GM23338 (cell line): ENCODE data around the gene UMODL1.

Source experiments
- EZH2 ChIP-seq: fragments of 200-600 bp; sonication (generic); IDR thresholded peaks from one replicate; pipeline ENCODE4 v1.8.0; 2017; ENCODE audit warnings: antibody characterized with exemption, mild to moderate bottlenecking, low read depth; ENCODE audit not compliant: unreplicated experiment
- EZH2phosphoT487 ChIP-seq: fragments of 200-600 bp; sonication (generic); IDR thresholded peaks from one replicate; pipeline ENCODE4 v1.8.1; 2018; ENCODE audit warnings: antibody characterized with exemption; ENCODE audit not compliant: unreplicated experiment
- JUNB ChIP-seq: IDR thresholded peaks from one replicate; pipeline ENCODE4 v1.6.1; 2016; ENCODE audit warnings: antibody characterized with exemption; ENCODE audit not compliant: unreplicated experiment
- POLR2AphosphoS5 ChIP-seq: IDR thresholded peaks from 2 replicates; pipeline ENCODE4 v1.6.1; 2016; ENCODE audit warnings: antibody characterized with exemption, low read depth
- ZNF114 ChIP-seq: fragments of 250-450 bp; sonication (Bioruptor Pico); IDR thresholded peaks from 2 replicates; pipeline ENCODE4 v1.5.0; 2020; ENCODE audit warnings: mild to moderate bottlenecking, moderate library complexity
- ZNF331 ChIP-seq: fragments of 250-450 bp; sonication (Bioruptor Pico); IDR thresholded peaks from 2 replicates; pipeline ENCODE4 v1.5.0; 2020; ENCODE audit warnings: low read depth, mild to moderate bottlenecking, moderate library complexity
- TF ChIP-seq, protein P1 (sequence below), 2 experiments: fragments of 200-600 bp in 1 of 2; sonication (generic) in 1 of 2; conservative IDR thresholded peaks; 2 replicates each; pipeline versions ENCODE4 v1.5.1 to v1.6.1; 2016 to 2017; ENCODE audit warnings: antibody characterized with exemption in 2 of 2, low read depth in 2 of 2, mild to moderate bottlenecking in 2 of 2, moderate library complexity in 1 of 2
- TF ChIP-seq, protein P2 (sequence below): IDR thresholded peaks from one replicate; pipeline ENCODE4 v1.6.1; 2018; ENCODE audit warnings: antibody characterized with exemption; ENCODE audit not compliant: unreplicated experiment
- TF ChIP-seq, protein P3 (sequence below): IDR thresholded peaks from 2 replicates; pipeline ENCODE4 v1.6.1; 2016; ENCODE audit warnings: antibody characterized with exemption
- TF ChIP-seq, protein P4 (sequence below): fragments of 250-450 bp; sonication (Bioruptor Pico); IDR thresholded peaks from 2 replicates; pipeline ENCODE4 v1.5.0; 2020; ENCODE audit warnings: mild to moderate bottlenecking, moderate library complexity

DNA sequence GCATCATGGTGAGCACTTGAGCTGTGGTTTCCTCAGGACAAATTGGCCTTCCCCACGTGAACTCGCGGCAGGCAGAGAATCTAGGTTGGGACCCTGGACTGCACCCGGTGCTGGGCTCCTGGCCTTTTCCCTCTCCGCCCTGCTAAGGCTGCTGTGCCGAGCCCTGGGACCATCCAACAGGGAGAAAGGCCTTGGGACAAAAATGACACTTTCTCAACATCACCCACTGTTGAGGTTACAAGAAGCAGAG, 9.2 kb upstream of the UMODL1 start:
- no peak for TF ChIP-seq EZH2
- TF ChIP-seq, protein P1, sequence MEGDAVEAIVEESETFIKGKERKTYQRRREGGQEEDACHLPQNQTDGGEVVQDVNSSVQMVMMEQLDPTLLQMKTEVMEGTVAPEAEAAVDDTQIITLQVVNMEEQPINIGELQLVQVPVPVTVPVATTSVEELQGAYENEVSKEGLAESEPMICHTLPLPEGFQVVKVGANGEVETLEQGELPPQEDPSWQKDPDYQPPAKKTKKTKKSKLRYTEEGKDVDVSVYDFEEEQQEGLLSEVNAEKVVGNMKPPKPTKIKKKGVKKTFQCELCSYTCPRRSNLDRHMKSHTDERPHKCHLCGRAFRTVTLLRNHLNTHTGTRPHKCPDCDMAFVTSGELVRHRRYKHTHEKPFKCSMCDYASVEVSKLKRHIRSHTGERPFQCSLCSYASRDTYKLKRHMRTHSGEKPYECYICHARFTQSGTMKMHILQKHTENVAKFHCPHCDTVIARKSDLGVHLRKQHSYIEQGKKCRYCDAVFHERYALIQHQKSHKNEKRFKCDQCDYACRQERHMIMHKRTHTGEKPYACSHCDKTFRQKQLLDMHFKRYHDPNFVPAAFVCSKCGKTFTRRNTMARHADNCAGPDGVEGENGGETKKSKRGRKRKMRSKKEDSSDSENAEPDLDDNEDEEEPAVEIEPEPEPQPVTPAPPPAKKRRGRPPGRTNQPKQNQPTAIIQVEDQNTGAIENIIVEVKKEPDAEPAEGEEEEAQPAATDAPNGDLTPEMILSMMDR (conservative IDR thresholded peaks at IDR 0.05; ENCODE audit: low read depth in 2 of 2), result no peak
- TF ChIP-seq, protein P2, sequence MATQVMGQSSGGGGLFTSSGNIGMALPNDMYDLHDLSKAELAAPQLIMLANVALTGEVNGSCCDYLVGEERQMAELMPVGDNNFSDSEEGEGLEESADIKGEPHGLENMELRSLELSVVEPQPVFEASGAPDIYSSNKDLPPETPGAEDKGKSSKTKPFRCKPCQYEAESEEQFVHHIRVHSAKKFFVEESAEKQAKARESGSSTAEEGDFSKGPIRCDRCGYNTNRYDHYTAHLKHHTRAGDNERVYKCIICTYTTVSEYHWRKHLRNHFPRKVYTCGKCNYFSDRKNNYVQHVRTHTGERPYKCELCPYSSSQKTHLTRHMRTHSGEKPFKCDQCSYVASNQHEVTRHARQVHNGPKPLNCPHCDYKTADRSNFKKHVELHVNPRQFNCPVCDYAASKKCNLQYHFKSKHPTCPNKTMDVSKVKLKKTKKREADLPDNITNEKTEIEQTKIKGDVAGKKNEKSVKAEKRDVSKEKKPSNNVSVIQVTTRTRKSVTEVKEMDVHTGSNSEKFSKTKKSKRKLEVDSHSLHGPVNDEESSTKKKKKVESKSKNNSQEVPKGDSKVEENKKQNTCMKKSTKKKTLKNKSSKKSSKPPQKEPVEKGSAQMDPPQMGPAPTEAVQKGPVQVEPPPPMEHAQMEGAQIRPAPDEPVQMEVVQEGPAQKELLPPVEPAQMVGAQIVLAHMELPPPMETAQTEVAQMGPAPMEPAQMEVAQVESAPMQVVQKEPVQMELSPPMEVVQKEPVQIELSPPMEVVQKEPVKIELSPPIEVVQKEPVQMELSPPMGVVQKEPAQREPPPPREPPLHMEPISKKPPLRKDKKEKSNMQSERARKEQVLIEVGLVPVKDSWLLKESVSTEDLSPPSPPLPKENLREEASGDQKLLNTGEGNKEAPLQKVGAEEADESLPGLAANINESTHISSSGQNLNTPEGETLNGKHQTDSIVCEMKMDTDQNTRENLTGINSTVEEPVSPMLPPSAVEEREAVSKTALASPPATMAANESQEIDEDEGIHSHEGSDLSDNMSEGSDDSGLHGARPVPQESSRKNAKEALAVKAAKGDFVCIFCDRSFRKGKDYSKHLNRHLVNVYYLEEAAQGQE, result no peak
- no peak for TF ChIP-seq JUNB
- TF ChIP-seq POLR2AphosphoS5, result no peak
- no peak for TF ChIP-seq EZH2phosphoT487
- TF ChIP-seq ZNF114 (CRISPR knock-in tag), result no peak
- no peak for TF ChIP-seq ZNF331 (CRISPR knock-in tag)
- TF ChIP-seq, protein P3, sequence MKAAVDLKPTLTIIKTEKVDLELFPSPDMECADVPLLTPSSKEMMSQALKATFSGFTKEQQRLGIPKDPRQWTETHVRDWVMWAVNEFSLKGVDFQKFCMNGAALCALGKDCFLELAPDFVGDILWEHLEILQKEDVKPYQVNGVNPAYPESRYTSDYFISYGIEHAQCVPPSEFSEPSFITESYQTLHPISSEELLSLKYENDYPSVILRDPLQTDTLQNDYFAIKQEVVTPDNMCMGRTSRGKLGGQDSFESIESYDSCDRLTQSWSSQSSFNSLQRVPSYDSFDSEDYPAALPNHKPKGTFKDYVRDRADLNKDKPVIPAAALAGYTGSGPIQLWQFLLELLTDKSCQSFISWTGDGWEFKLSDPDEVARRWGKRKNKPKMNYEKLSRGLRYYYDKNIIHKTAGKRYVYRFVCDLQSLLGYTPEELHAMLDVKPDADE, result no peak
- TF ChIP-seq, protein P4, sequence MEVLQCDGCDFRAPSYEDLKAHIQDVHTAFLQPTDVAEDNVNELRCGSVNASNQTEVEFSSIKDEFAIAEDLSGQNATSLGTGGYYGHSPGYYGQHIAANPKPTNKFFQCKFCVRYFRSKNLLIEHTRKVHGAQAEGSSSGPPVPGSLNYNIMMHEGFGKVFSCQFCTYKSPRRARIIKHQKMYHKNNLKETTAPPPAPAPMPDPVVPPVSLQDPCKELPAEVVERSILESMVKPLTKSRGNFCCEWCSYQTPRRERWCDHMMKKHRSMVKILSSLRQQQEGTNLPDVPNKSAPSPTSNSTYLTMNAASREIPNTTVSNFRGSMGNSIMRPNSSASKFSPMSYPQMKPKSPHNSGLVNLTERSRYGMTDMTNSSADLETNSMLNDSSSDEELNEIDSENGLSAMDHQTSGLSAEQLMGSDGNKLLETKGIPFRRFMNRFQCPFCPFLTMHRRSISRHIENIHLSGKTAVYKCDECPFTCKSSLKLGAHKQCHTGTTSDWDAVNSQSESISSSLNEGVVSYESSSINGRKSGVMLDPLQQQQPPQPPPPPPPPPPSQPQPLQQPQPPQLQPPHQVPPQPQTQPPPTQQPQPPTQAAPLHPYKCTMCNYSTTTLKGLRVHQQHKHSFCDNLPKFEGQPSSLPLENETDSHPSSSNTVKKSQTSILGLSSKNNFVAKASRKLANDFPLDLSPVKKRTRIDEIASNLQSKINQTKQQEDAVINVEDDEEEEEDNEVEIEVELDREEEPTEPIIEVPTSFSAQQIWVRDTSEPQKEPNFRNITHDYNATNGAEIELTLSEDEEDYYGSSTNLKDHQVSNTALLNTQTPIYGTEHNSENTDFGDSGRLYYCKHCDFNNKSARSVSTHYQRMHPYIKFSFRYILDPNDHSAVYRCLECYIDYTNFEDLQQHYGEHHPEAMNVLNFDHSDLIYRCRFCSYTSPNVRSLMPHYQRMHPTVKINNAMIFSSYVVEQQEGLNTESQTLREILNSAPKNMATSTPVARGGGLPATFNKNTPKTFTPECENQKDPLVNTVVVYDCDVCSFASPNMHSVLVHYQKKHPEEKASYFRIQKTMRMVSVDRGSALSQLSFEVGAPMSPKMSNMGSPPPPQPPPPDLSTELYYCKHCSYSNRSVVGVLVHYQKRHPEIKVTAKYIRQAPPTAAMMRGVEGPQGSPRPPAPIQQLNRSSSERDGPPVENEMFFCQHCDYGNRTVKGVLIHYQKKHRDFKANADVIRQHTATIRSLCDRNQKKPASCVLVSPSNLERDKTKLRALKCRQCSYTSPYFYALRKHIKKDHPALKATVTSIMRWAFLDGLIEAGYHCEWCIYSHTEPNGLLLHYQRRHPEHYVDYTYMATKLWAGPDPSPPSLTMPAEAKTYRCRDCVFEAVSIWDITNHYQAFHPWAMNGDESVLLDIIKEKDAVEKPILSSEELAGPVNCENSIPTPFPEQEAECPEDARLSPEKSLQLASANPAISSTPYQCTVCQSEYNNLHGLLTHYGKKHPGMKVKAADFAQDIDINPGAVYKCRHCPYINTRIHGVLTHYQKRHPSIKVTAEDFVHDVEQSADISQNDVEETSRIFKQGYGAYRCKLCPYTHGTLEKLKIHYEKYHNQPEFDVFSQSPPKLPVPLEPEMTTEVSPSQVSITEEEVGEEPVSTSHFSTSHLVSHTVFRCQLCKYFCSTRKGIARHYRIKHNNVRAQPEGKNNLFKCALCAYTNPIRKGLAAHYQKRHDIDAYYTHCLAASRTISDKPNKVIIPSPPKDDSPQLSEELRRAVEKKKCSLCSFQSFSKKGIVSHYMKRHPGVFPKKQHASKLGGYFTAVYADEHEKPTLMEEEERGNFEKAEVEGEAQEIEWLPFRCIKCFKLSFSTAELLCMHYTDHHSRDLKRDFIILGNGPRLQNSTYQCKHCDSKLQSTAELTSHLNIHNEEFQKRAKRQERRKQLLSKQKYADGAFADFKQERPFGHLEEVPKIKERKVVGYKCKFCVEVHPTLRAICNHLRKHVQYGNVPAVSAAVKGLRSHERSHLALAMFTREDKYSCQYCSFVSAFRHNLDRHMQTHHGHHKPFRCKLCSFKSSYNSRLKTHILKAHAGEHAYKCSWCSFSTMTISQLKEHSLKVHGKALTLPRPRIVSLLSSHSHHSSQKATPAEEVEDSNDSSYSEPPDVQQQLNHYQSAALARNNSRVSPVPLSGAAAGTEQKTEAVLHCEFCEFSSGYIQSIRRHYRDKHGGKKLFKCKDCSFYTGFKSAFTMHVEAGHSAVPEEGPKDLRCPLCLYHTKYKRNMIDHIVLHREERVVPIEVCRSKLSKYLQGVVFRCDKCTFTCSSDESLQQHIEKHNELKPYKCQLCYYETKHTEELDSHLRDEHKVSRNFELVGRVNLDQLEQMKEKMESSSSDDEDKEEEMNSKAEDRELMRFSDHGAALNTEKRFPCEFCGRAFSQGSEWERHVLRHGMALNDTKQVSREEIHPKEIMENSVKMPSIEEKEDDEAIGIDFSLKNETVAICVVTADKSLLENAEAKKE, result no peak
